GM18870 (cell line): ENCODE measurements around the gene CLK1.

Source experiments
- ATAC-seq: cut with Tn5 transposase; IDR thresholded peaks from one replicate; pipeline ENCODE4 v1.9.1; 2021; ENCODE audit warnings: moderate library complexity; ENCODE audit not compliant: unreplicated experiment

CLK1 gene

DNA sequence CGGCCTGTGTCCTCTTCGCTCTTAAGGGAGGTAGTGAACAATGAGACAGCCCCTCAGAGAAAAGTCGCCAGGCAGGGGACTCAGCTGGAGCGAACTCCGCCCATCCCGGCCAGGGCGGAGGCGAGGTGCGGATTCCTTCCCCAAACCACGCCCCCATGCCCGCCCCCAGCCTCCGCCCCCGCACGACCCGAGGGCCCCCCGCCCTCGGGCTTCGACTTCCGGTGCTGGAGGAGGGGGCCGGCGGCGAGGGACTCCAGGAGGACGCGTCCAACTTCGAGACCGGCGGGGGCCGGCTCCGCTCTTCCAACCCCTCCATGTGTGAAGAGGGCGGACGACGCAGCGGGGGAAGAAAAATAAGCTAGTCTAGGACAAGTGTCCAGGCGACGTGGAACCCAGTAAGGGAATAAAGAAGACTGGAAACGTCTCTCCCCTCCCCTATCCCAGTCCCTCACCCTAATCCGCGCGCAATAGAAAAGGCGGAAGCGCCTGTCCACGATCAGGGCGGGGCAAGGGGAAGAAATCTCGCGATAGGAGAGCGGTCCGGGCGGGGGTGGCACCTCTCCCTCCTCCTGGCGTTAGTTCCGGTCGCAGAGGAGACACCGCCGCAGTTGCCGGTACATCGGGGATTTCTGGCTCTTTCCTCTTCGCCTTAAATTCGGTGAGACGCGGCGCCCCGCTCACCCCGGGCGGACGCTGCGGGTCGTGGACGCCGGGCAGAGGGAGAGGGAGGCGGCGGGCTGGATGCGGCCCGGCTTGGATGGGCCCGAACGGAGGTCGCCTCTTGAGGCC, 52.9 kb downstream of the CLK1 start, which contains the start of gene BZW1:
Gene BZW1 (plus strand): TSS at position 578 of the 789 bp plus-strand sequence. CDS start 1,308 bp downstream, outside the sequence.
- ATAC-seq, result peak; percentile 51

DNA sequence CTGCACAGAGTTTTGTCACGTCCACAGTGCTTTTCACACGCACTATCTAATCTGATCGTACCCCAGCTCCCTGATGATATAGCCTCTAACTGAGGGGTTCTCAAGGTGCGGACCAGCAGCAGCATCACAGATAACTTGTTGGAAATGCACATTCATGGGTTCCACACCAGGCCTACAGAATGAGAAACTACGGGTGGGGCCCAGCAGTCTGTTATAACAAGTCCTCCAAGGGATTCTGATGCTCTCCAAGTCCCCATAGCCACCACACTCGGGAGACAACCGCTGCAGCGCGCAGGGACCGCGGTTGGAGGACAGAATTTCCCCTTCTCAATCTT, 53.5 kb downstream of the CLK1 start:
- ATAC-seq, result no peak

DNA sequence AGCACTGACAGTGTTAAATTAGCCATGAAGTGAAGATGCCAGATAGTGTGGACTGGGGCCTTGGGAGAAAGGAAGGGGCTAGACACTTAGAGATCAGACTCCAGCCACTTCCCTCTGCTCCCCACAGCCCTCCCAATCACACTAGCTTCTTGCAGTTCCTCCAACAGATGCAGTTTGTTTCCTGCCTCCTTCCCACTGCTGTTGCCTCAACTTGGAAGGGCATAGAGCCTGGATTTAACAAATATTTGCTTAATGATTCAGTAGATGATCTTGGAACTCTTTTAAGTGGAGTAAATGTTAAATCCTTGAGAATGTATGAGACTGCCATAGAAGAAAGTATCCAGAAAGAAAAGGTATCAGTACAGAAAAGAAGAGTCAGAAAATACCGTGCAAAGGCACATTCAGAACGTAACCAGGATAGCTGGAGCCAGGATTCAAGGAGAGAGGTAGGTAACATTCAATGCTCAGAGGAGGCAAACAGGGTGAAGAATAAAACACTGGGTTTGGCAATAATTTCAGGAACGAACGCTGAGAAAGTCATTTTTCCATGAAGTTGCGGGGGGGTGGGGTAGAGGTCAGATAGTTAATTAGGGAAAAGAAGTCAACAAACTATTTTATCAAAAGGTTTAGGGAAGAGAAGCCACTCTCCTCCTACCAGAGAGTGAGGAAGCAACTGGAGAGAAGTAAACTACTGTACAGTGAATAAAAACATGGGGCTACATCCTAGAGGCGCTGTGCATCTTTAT, 54.0 kb downstream of the CLK1 start:
- no peak for ATAC-seq

DNA sequence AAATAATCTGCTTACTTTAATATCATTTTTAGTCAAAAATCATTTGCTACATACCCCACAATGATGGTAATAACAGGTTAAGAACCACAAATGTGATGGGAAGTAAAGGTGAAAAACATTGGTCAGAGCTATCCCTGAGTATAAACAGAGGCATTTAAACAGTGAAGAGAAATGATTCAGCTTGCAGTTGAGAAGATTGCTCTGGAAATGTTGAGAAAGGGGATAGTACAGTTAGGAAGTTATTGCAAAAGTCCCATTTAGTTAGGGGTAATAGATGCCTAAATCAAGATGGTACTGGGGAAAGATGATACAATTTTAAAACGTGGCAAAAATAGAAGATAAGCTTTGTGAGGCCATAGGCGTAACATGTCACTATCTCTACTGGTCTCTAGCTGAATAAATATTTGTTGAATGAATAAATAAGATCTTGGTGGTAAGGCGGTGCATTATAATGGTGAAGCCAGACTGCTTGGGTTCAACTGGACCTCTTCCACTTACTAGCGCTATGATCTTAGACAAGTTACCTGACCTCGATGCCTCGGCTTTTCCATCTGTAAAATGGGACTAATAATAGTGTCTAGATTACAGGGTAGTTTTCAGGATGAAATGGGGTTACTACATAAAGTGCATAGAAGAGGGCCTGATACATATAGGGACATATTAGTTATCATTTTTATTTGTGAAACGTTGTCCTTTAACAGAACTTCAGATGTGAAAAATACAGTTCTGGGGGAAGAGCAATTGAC, 54.8 kb downstream of the CLK1 start:
- no peak for ATAC-seq
